Endodermal cell (in vitro differentiated cells): ENCODE results near the gene HOXD9. TPM values are rescaled to one million over a fixed set of nuclear protein-coding genes. Genes with fewer than 3 reads are reported as not detected.

Experiments used
- DNase-seq: peaks from one replicate; pipeline ENCODE4 v3.0.0-alpha.2; 2017
- H3K27ac ChIP-seq: 2 replicates; pipeline ENCODE4 v1.5.1; 2013; ENCODE audit warnings: mild to moderate bottlenecking, low read depth, low read length, moderate library complexity
- H3K27me3 ChIP-seq: 2 replicates; pipeline ENCODE4 v1.6.1; 2013; ENCODE audit warnings: mild to moderate bottlenecking, low read length, moderate library complexity; ENCODE audit not compliant: insufficient read depth, control insufficient read depth, poor library complexity, severe bottlenecking
- H3K36me3 ChIP-seq: 2 replicates; pipeline ENCODE4 v1.7.0; 2013; ENCODE audit warnings: mild to moderate bottlenecking, low read length, moderate library complexity; ENCODE audit not compliant: control insufficient read depth, insufficient read depth
- H3K4me1 ChIP-seq: one replicate; pipeline ENCODE4 v1.7.0; 2013; ENCODE audit warnings: low read length; ENCODE audit not compliant: control insufficient read depth, insufficient read depth
- H3K4me3 ChIP-seq: 2 replicates; pipeline ENCODE4 v1.5.1; 2013; ENCODE audit warnings: mild to moderate bottlenecking, low read length, moderate library complexity
- H3K9ac ChIP-seq: 2 replicates; pipeline ENCODE4 v1.6.1; 2013; ENCODE audit warnings: mild to moderate bottlenecking, low read length, moderate library complexity; ENCODE audit not compliant: poor library complexity, severe bottlenecking; ENCODE audit errors: extremely low read depth
- H3K9me3 ChIP-seq: 2 replicates; pipeline ENCODE4 v1.6.1; 2013; ENCODE audit warnings: mild to moderate bottlenecking, low read length, moderate library complexity; ENCODE audit not compliant: control insufficient read depth
- H3K27ac Mint-ChIP-seq: 2 replicates; pipeline ENCODE4 v1.8.0; 2020; ENCODE audit warnings: mixed read lengths
- H3K27me3 Mint-ChIP-seq: 2 replicates; pipeline ENCODE4 v1.8.0; 2021; ENCODE audit warnings: mild to moderate bottlenecking, mixed read lengths; ENCODE audit not compliant: insufficient read depth
- H3K36me3 Mint-ChIP-seq: 2 replicates; pipeline ENCODE4 v1.8.0; 2020; ENCODE audit warnings: low read depth, mixed read lengths
- H3K4me1 Mint-ChIP-seq: 2 replicates; pipeline ENCODE4 v1.8.0; 2020; ENCODE audit warnings: mixed read lengths
- H3K4me3 Mint-ChIP-seq: 2 replicates; pipeline ENCODE4 v1.8.0; 2020; ENCODE audit warnings: mild to moderate bottlenecking, moderate library complexity, mixed read lengths
- H3K9me3 Mint-ChIP-seq: 2 replicates; pipeline ENCODE4 v1.8.0; 2020; ENCODE audit warnings: mild to moderate bottlenecking, mixed read lengths
- CTCF ChIP-seq: fragments of 200-600 bp; sonication (generic); conservative IDR thresholded peaks from 2 replicates; pipeline ENCODE4 v1.5.0; 2021; ENCODE audit warnings: antibody characterized with exemption, mild to moderate bottlenecking
- WGBS, 2 experiments: methylation state at CpG; one replicate each; pipeline versions ENCODE4 v1.1.5 to v1.1.7; 2013; ENCODE audit warnings: missing lambda C conversion rate in 2 of 2, mixed read lengths in 1 of 2; ENCODE audit not compliant: insufficient coverage in 1 of 2, insufficient read length in 1 of 2; 5-methylcytosine and 5-hydroxymethylcytosine counted together
- total RNA-seq, 2 donors: library from RNA; stranded (reverse); fragmentation: NEBNext Ultra II Directional in 1 of 2; extraction: Animal tissue kit (Norgen Biotek cat#: 25700) in 1 of 2; gene quantifications; 2 replicates in 1 of 2; 3 replicates in 1 of 2; pipeline ENCODE4 v1.2.1, GENCODE V29; 2021

HOXD9 gene
- total RNA-seq, 2 donors from 2014 or later, result not detected

GRCh38 chr2:176075481-176075880, 47.0 kb upstream of the HOXD9 start:
- Mint-ChIP-seq H3K9me3 (peaks cover 2% of the 10 kb centered on the region), H3K27me3 (peaks cover 94% of the 10 kb centered on the region), H3K4me3 (peak overlapping the region; percentile 5), H3K36me3 (no peaks in the 10 kb centered on the region), H3K27ac (no peak overlapping the region), H3K4me1 (peaks cover 19% of the 10 kb centered on the region)
- H3K27ac ChIP-seq, result no peak overlapping the region
- H3K9me3 ChIP-seq, result no peaks in the 10 kb centered on the region
- no peak overlapping the region for H3K9ac ChIP-seq
- H3K4me1 ChIP-seq, result no peaks in the 10 kb centered on the region
- H3K4me3 ChIP-seq, result peak overlapping the region; percentile 69
- no peaks in the 10 kb centered on the region for H3K36me3 ChIP-seq
- H3K27me3 ChIP-seq, result peaks cover 95% of the 10 kb centered on the region
- no peak for TF ChIP-seq CTCF
- WGBS, 2 experiments, result 28 to 30% methylated on average over 9 to 15 of the region's 15 CpGs
- peak; percentile 82 for DNase-seq

- Histone ChIP-seq H3K36me3 (no peaks in the 10 kb centered on the region), H3K4me1 (no peaks in the 10 kb centered on the region), H3K27me3 (peaks cover 96% of the 10 kb centered on the region), H3K9ac (no peak overlapping the region), H3K27ac (no peak overlapping the region), H3K9me3 (no peaks in the 10 kb centered on the region), H3K4me3 (no peak overlapping the region)
- no peak for TF ChIP-seq CTCF
- no peaks in the 10 kb centered on the region for H3K36me3 Mint-ChIP-seq
- no peak for DNase-seq
- peaks cover 4% of the 10 kb centered on the region for H3K9me3 Mint-ChIP-seq
- H3K27me3 Mint-ChIP-seq, result peaks cover 94% of the 10 kb centered on the region
- peaks cover 21% of the 10 kb centered on the region for H3K4me1 Mint-ChIP-seq
- H3K4me3 Mint-ChIP-seq, result no peak overlapping the region
- H3K27ac Mint-ChIP-seq, result no peak overlapping the region
- 51 to 64% methylated on average over 6 of the region's 7 CpGs for WGBS, 2 experiments
These were observed 46.5 kb upstream of the HOXD9 start for GRCh38 chr2:176076063-176076462.

- Mint-ChIP-seq H3K9me3 (peaks cover 7% of the 10 kb centered on the region), H3K27ac (no peak overlapping the region), H3K4me1 (peaks cover 22% of the 10 kb centered on the region), H3K36me3 (no peaks in the 10 kb centered on the region), H3K27me3 (peaks cover 94% of the 10 kb centered on the region), H3K4me3 (no peak overlapping the region)
- Histone ChIP-seq H3K36me3 (no peaks in the 10 kb centered on the region), H3K4me3 (no peak overlapping the region), H3K27me3 (peaks cover 96% of the 10 kb centered on the region), H3K9me3 (no peaks in the 10 kb centered on the region), H3K9ac (no peak overlapping the region), H3K27ac (no peak overlapping the region), H3K4me1 (no peaks in the 10 kb centered on the region)
- DNase-seq, result no peak
- no peak for TF ChIP-seq CTCF
- 86% methylated on average over 2 of the region's 2 CpGs; no CpG with 5 or more reads in 1 of the 2 experiments for WGBS, 2 experiments
These were observed 45.7 kb upstream of the HOXD9 start for GRCh38 chr2:176076796-176077195.
